Smooth muscle cell (in vitro differentiated cells): ENCODE results near the gene EEFSEC. TPM values are rescaled to one million over a fixed set of nuclear protein-coding genes. Genes with fewer than 3 reads are reported as not detected.

Source experiments
- DNase-seq: peaks from one replicate; lab custom pipeline; 2025; ENCODE audit not compliant: unreplicated experiment; lab: John Stamatoyannopoulos, UW
- H2AFZ ChIP-seq: fragments of 200-600 bp; sonication (generic); 2 replicates; pipeline ENCODE4 v1.6.0; 2016; ENCODE audit warnings: antibody characterized with exemption, low read depth, mild to moderate bottlenecking
- H3F3A ChIP-seq: fragments of 200-600 bp; sonication (generic); 2 replicates; pipeline ENCODE4 v1.6.0; 2017; ENCODE audit warnings: antibody characterized with exemption, low read depth
- H3K27ac ChIP-seq: fragments of 200-600 bp; sonication (generic); 2 replicates; pipeline ENCODE4 v1.5.1; 2016; ENCODE audit warnings: low read depth, mild to moderate bottlenecking
- H3K27me3 ChIP-seq: fragments of 200-600 bp; sonication (generic); 2 replicates; pipeline ENCODE4 v1.6.1; 2016; ENCODE audit warnings: low read depth, mild to moderate bottlenecking
- H3K36me3 ChIP-seq: fragments of 200-600 bp; sonication (generic); 2 replicates; pipeline ENCODE4 v1.5.1; 2016; ENCODE audit warnings: low read depth
- H3K4me1 ChIP-seq: fragments of 200-600 bp; sonication (generic); 2 replicates; pipeline ENCODE4 v1.5.1; 2016; ENCODE audit warnings: low read depth
- H3K4me2 ChIP-seq: fragments of 200-600 bp; sonication (generic); 2 replicates; pipeline ENCODE4 v1.6.0; 2016; ENCODE audit warnings: mild to moderate bottlenecking
- H3K4me3 ChIP-seq: fragments of 200-600 bp; sonication (generic); 2 replicates; pipeline ENCODE4 v1.5.1; 2016; ENCODE audit warnings: mild to moderate bottlenecking
- H3K79me2 ChIP-seq: fragments of 200-600 bp; sonication (generic); 2 replicates; pipeline ENCODE4 v1.6.0; 2016; ENCODE audit warnings: low read depth, mild to moderate bottlenecking
- H3K9ac ChIP-seq: fragments of 200-600 bp; sonication (generic); 2 replicates; pipeline ENCODE4 v1.6.0; 2016; ENCODE audit warnings: low read depth
- H3K9me3 ChIP-seq: fragments of 200-600 bp; sonication (generic); replicated peaks from 2 replicates; pipeline ENCODE4 v1.5.1; 2016; ENCODE audit warnings: low read depth
- H4K20me1 ChIP-seq: fragments of 200-600 bp; sonication (generic); 2 replicates; pipeline ENCODE4 v1.6.0; 2016; ENCODE audit warnings: low read depth
- CTCF ChIP-seq: fragments of 200-600 bp; sonication (generic); IDR thresholded peaks from 2 replicates; pipeline ENCODE4 v1.5.1; 2017; ENCODE audit warnings: borderline replicate concordance, mild to moderate bottlenecking, antibody characterized with exemption; ENCODE audit not compliant: insufficient read depth, poor library complexity, severe bottlenecking
- WGBS: methylation state at CpG from one replicate; pipeline ENCODE4 v1.1.7; 2016; ENCODE audit warnings: low lambda C conversion rate; 5-methylcytosine and 5-hydroxymethylcytosine counted together
- polyA plus RNA-seq: library from polyadenylated mRNA; unstranded; fragments of >200 nt; fragmentation: Nextera tagmentation; extraction: Ambion mirVana; gene quantifications from 2 replicates; pipeline ENCODE4 v1.2.1, GENCODE V29; 2016
- total RNA-seq: library from RNA; depleted of rRNA; stranded (reverse); fragments of >200 nt; gene quantifications from 2 replicates; pipeline ENCODE4 v1.2.3, GENCODE V29; 2014

EEFSEC gene
- total and polyA plus RNA-seq, 2 experiments from 2014 or later, result 12.4 to 17.1 TPM

DNA sequence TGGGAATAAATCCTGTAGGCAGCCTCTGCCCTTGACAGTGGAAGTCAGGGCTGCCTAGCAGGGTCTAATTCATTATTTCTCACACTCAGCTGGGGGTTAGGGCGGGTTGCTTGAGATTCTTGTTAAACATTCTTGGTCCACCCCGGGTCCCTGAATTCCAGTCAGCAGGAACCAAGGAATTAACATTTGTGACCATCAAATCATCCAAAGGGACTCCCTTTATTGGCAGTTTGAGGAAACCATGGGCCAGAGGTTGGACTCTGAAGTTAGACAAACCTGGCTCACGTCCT lies 122.8 kb downstream of the EEFSEC start:
- Histone ChIP-seq H3F3A (no peaks in the 10 kb centered on the region), H3K4me3 (no peak overlapping the region), H2AFZ (no peak overlapping the region), H3K4me1 (peaks cover 23% of the 10 kb centered on the region), H3K9ac (no peak overlapping the region), H4K20me1 (no peaks in the 10 kb centered on the region), H3K27ac (no peak overlapping the region), H3K27me3 (no peaks in the 10 kb centered on the region), H3K9me3 (no peaks in the 10 kb centered on the region), H3K36me3 (no peaks in the 10 kb centered on the region), H3K4me2 (no peak overlapping the region), H3K79me2 (no peaks in the 10 kb centered on the region)
- no peak for TF ChIP-seq CTCF
- WGBS, result 83% methylated on average over 3 of the region's 3 CpGs
- DNase-seq, result no peak

DNA sequence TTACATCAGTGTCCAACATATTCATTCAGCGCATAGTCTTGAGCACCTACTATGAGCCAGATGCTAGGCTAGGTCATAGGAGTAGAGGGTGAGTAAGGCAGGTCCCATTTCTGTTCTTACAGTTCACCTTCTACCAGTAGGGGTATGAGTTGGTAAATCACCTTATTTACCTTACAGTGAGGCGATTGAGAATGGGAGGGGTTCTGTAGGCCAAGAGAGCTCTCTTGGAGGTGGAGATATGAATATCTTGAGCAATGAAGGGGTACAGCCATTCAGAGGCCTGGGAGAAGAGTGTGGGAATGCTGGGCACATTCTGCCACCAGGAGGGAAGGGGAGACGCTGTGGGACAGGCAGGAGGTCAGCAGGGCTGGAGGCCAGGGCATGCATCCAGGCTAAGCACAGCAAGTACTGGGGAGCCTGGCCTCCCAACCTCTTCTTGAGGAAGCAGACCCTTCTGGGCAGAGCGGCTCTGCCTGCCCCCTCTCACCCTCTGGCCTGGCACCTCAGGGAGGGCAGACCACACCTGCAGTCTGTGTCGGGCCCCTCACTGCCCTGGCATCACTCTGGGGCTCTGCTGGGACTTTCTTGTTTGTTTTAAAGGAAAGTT lies 123.4 kb downstream of the EEFSEC start:
- Histone ChIP-seq H3K79me2 (no peaks in the 10 kb centered on the region), H3K4me3 (no peak overlapping the region), H3K36me3 (no peaks in the 10 kb centered on the region), H4K20me1 (no peaks in the 10 kb centered on the region), H3K4me1 (peaks cover 23% of the 10 kb centered on the region), H3F3A (no peaks in the 10 kb centered on the region), H2AFZ (no peak overlapping the region), H3K27ac (no peak overlapping the region), H3K4me2 (no peak overlapping the region), H3K9ac (no peak overlapping the region), H3K27me3 (no peaks in the 10 kb centered on the region), H3K9me3 (no peaks in the 10 kb centered on the region)
- no peak for TF ChIP-seq CTCF
- 96% methylated on average over 5 of the region's 5 CpGs for WGBS
- no peak for DNase-seq

- Histone ChIP-seq H2AFZ (no peak overlapping the region), H3K4me3 (no peak overlapping the region), H4K20me1 (no peaks in the 10 kb centered on the region), H3K9me3 (no peaks in the 10 kb centered on the region), H3K27ac (no peak overlapping the region), H3K79me2 (no peaks in the 10 kb centered on the region), H3K4me2 (no peak overlapping the region), H3K27me3 (no peaks in the 10 kb centered on the region), H3F3A (no peaks in the 10 kb centered on the region), H3K4me1 (peaks cover 23% of the 10 kb centered on the region), H3K36me3 (no peaks in the 10 kb centered on the region), H3K9ac (no peak overlapping the region)
- TF ChIP-seq CTCF, result no peak
- WGBS, result 90% methylated on average over 5 of the region's 5 CpGs
- DNase-seq, result no peak
Observed at GRCh38 chr3:128277378-128278069, 124.2 kb downstream of the EEFSEC start.

DNA sequence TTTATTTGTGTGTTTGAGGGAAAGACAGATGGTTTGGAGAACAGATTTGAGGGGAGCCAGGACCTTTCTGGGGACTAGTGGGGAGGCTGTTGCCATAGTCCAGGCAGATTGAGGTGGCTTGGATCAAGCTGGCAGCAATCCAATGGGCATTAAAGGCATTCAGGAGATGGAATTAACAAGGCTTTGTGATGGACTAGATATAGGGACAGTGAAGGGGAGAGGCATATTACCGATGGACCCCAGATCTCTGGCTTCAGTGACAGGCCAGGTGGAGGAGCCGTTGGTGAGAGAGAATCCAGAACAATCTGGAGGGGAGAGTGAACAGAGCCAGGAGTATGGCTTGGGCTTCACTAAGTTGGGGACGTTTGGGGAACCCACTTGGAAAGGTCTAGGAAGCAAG lies 124.8 kb downstream of the EEFSEC start:
- TF ChIP-seq CTCF, result no peak
- Histone ChIP-seq H4K20me1 (no peaks in the 10 kb centered on the region), H3K9me3 (no peaks in the 10 kb centered on the region), H3K36me3 (no peaks in the 10 kb centered on the region), H3K4me3 (no peak overlapping the region), H3K4me1 (peaks cover 23% of the 10 kb centered on the region), H3K27ac (no peak overlapping the region), H3F3A (no peaks in the 10 kb centered on the region), H2AFZ (no peak overlapping the region), H3K79me2 (no peaks in the 10 kb centered on the region), H3K27me3 (no peaks in the 10 kb centered on the region), H3K9ac (no peak overlapping the region), H3K4me2 (no peak overlapping the region)
- no peak for DNase-seq
- 88% methylated on average over 3 of the region's 3 CpGs for WGBS
